Measurements from ENCODE around the gene CHPT1. TPM values are rescaled to one million over a fixed set of nuclear protein-coding genes. Genes with fewer than 3 reads are reported as not detected.
"Not testable (repeated sequence)": the region's sequence is repeated elsewhere in the genome, so short reads cannot be mapped to it uniquely, and the experiment has no call there.

CHPT1 gene
- total and polyA plus RNA-seq, 9 donors, result 22.4 to 28.8 (median 24.8) TPM

GRCh38 chr12:101663298-101663697, 34.1 kb upstream of the CHPT1 start:
- peaks cover 15% of the 10 kb centered on the region for H3K36me3 ChIP-seq (ENCODE audit: control insufficient read depth, insufficient read depth, low read length)
- no peak overlapping the region for H3K27ac ChIP-seq (ENCODE audit: low read length)
- no peaks in the 10 kb centered on the region for H3K9me3 ChIP-seq (replicated peaks; ENCODE audit: control insufficient read depth, low read depth, low read length)
- H3K4me3 ChIP-seq (ENCODE audit: low read length), result no peak overlapping the region
- no peaks in the 10 kb centered on the region for H3K27me3 ChIP-seq (ENCODE audit: control insufficient read depth, insufficient read depth, low read length)
- WGBS (ENCODE audit: insufficient coverage), result no CpG with 5 or more reads among the region's 6 CpGs
- DNase-seq, result no peak
- H3K4me1 ChIP-seq (ENCODE audit: control insufficient read depth, insufficient read depth, low read length), result no peaks in the 10 kb centered on the region

DNA sequence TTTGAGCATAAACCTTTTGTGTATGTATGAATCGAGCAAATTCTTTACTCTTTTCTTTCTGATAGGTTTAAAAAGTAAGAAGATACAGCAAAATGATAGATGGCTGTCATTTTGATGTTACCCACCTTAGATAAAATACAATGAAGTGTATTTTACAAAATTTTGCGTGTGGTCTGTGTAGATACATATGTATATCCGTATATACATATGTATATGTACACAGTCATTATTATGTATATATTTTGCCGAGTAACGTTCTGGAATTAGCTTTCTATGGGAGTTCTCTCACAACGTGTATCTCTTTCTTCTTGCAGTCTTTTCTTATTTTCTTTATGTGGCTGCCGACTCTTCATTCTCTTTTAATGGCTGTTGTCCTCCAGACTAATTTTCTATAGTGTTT, 32.4 kb upstream of the CHPT1 start:
- H3K4me3 ChIP-seq (ENCODE audit: low read length), result no peak overlapping the region
- H3K4me1 ChIP-seq (ENCODE audit: control insufficient read depth, insufficient read depth, low read length), result no peaks in the 10 kb centered on the region
- H3K27ac ChIP-seq (ENCODE audit: low read length), result no peak overlapping the region
- no peaks in the 10 kb centered on the region for H3K9me3 ChIP-seq (replicated peaks; ENCODE audit: control insufficient read depth, low read depth, low read length)
- peaks cover 12% of the 10 kb centered on the region for H3K36me3 ChIP-seq (ENCODE audit: control insufficient read depth, insufficient read depth, low read length)
- DNase-seq, result no peak
- no peaks in the 10 kb centered on the region for H3K27me3 ChIP-seq (ENCODE audit: control insufficient read depth, insufficient read depth, low read length)
- WGBS (ENCODE audit: insufficient coverage), result no CpG with 5 or more reads among the region's 7 CpGs

- Histone ChIP-seq H3K4me1 (ENCODE audit: control insufficient read depth, insufficient read depth, low read length) (no peaks in the 10 kb centered on the region), H3K9me3 (replicated peaks; ENCODE audit: control insufficient read depth, low read depth, low read length) (no peaks in the 10 kb centered on the region), H3K27ac (ENCODE audit: low read length) (no peak overlapping the region), H3K4me3 (ENCODE audit: low read length) (no peak overlapping the region), H3K27me3 (ENCODE audit: control insufficient read depth, insufficient read depth, low read length) (no peaks in the 10 kb centered on the region), H3K36me3 (ENCODE audit: control insufficient read depth, insufficient read depth, low read length) (peaks cover 13% of the 10 kb centered on the region)
- no peak for DNase-seq
- 75% methylated on average over 4 of the region's 7 CpGs for WGBS (ENCODE audit: insufficient coverage)
Observed at GRCh38 chr12:101666052-101666728, 31.2 kb upstream of the CHPT1 start.

DNA sequence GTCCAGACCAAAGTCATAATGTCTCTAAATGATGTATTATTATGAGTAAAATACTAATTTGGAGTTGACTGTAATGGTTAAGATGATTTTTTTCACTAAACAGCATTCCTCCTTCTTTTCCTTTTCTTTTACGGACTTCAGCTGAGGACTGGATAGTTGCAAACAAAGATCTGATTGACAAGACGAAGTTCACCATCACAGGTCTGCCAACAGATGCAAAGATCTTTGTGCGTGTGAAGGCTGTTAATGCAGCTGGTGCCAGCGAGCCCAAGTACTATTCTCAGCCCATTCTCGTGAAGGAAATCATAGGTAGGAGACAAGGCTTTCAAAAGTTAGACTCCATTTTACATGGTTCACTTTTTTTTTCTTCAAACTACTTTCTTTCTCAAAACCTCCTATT, 29.8 kb upstream of the CHPT1 start:
- DNase-seq, result no peak
- WGBS (ENCODE audit: insufficient coverage), result 90% methylated on average over 2 of the region's 5 CpGs
- H3K4me1 ChIP-seq (ENCODE audit: control insufficient read depth, insufficient read depth, low read length), result no peaks in the 10 kb centered on the region
- H3K36me3 ChIP-seq (ENCODE audit: control insufficient read depth, insufficient read depth, low read length), result peaks cover 14% of the 10 kb centered on the region
- no peaks in the 10 kb centered on the region for H3K27me3 ChIP-seq (ENCODE audit: control insufficient read depth, insufficient read depth, low read length)
- H3K27ac ChIP-seq (ENCODE audit: low read length), result no peak overlapping the region
- H3K4me3 ChIP-seq (ENCODE audit: low read length), result no peak overlapping the region
- no peaks in the 10 kb centered on the region for H3K9me3 ChIP-seq (replicated peaks; ENCODE audit: control insufficient read depth, low read depth, low read length)

- peak; percentile 30 for DNase-seq
- Histone ChIP-seq H3K4me3 (ENCODE audit: low read length) (no peak overlapping the region), H3K27ac (ENCODE audit: low read length) (no peak overlapping the region), H3K9me3 (replicated peaks; ENCODE audit: control insufficient read depth, low read depth, low read length) (no peaks in the 10 kb centered on the region), H3K27me3 (ENCODE audit: control insufficient read depth, insufficient read depth, low read length) (no peaks in the 10 kb centered on the region), H3K4me1 (ENCODE audit: control insufficient read depth, insufficient read depth, low read length) (no peaks in the 10 kb centered on the region), H3K36me3 (ENCODE audit: control insufficient read depth, insufficient read depth, low read length) (peaks cover 17% of the 10 kb centered on the region)
- WGBS (ENCODE audit: insufficient coverage), result 45% methylated on average over 3 of the region's 6 CpGs
Observed at GRCh38 chr12:101670007-101670671, 27.3 kb upstream of the CHPT1 start.

- peaks cover 21% of the 10 kb centered on the region for H3K36me3 ChIP-seq (ENCODE audit: control insufficient read depth, insufficient read depth, low read length)
- 80% methylated on average over 4 of the region's 6 CpGs for WGBS (ENCODE audit: insufficient coverage)
- H3K27ac ChIP-seq (ENCODE audit: low read length), result no peak overlapping the region
- H3K4me1 ChIP-seq (ENCODE audit: control insufficient read depth, insufficient read depth, low read length), result no peaks in the 10 kb centered on the region
- DNase-seq, result peak; percentile 35
- H3K9me3 ChIP-seq (replicated peaks; ENCODE audit: control insufficient read depth, low read depth, low read length), result no peaks in the 10 kb centered on the region
- no peaks in the 10 kb centered on the region for H3K27me3 ChIP-seq (ENCODE audit: control insufficient read depth, insufficient read depth, low read length)
- no peak overlapping the region for H3K4me3 ChIP-seq (ENCODE audit: low read length)
Observed at GRCh38 chr12:101671157-101671791, 26.2 kb upstream of the CHPT1 start.

DNA sequence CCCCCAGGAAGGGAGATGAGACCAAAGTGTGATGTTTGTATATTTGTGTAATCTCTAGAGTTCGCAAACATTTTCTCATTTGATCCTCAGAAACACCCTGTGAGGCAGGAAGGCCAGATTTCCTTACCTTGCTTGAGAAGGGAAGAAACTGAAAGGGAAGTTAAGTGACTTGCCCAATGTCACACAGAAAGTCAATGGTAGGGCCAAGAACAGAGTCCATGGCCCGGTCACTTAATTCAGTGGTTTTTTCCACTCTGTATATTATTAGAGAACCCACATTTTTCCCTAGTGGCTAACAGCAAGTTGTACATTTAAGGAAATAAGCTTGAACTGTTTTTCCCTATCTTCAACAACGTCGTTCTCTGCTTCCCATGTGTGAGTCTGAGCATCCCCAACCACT, 25.6 kb upstream of the CHPT1 start:
- peaks cover 21% of the 10 kb centered on the region for H3K36me3 ChIP-seq (ENCODE audit: control insufficient read depth, insufficient read depth, low read length)
- DNase-seq, result no peak
- 72% methylated on average over 2 of the region's 4 CpGs for WGBS (ENCODE audit: insufficient coverage)
- no peaks in the 10 kb centered on the region for H3K27me3 ChIP-seq (ENCODE audit: control insufficient read depth, insufficient read depth, low read length)
- no peak overlapping the region for H3K27ac ChIP-seq (ENCODE audit: low read length)
- no peak overlapping the region for H3K4me3 ChIP-seq (ENCODE audit: low read length)
- no peaks in the 10 kb centered on the region for H3K9me3 ChIP-seq (replicated peaks; ENCODE audit: control insufficient read depth, low read depth, low read length)
- no peaks in the 10 kb centered on the region for H3K4me1 ChIP-seq (ENCODE audit: control insufficient read depth, insufficient read depth, low read length)

GRCh38 chr12:101675555-101675954, 21.9 kb upstream of the CHPT1 start:
- no peaks in the 10 kb centered on the region for H3K4me1 ChIP-seq (ENCODE audit: control insufficient read depth, insufficient read depth, low read length)
- H3K27ac ChIP-seq (ENCODE audit: low read length), result no peak overlapping the region

DNA sequence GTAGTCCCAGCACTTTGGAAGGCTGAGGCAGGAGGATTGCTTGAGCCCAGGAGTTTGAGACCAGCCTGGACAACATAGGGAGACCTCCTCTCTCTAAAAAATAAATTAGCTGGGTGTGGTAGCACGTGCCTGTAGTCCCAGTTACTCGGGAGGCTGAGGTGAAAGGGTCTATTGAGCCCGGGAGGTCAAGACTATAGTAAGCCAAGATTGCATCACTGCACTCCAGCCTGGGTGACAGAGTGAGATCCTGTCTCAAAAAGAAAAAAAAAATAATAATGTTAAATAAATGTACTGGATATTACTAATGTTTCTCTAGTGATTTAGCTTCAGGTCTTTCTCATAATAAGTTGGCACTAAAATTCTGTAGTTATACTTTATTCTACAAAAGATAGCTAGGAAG, 20.9 kb upstream of the CHPT1 start:
- not testable (repeated sequence) for H3K4me1 ChIP-seq (ENCODE audit: control insufficient read depth, insufficient read depth, low read length); H3K9me3 ChIP-seq (replicated peaks; ENCODE audit: control insufficient read depth, low read depth, low read length); H3K27me3 ChIP-seq (ENCODE audit: control insufficient read depth, insufficient read depth, low read length); H3K27ac ChIP-seq (ENCODE audit: low read length); DNase-seq; H3K4me3 ChIP-seq (ENCODE audit: low read length)
- 39% methylated on average over 3 of the region's 3 CpGs for WGBS (ENCODE audit: insufficient coverage)
- H3K36me3 ChIP-seq (ENCODE audit: control insufficient read depth, insufficient read depth, low read length), result peaks cover 18% of the 10 kb centered on the region

More at GRCh38 chr12:101675555-101675954, 21.9 kb upstream of the CHPT1 start:
- H3K4me3 ChIP-seq (ENCODE audit: low read length), result no peak overlapping the region
- H3K36me3 ChIP-seq (ENCODE audit: control insufficient read depth, insufficient read depth, low read length), result peaks cover 23% of the 10 kb centered on the region
- H3K9me3 ChIP-seq (replicated peaks; ENCODE audit: control insufficient read depth, low read depth, low read length), result no peaks in the 10 kb centered on the region
- WGBS (ENCODE audit: insufficient coverage), result 100% methylated on average over 1 of the region's 2 CpGs
- no peak for DNase-seq
- no peaks in the 10 kb centered on the region for H3K27me3 ChIP-seq (ENCODE audit: control insufficient read depth, insufficient read depth, low read length)

GRCh38 chr12:101678081-101678480, 19.4 kb upstream of the CHPT1 start:
- peaks cover 12% of the 10 kb centered on the region for H3K36me3 ChIP-seq (ENCODE audit: control insufficient read depth, insufficient read depth, low read length)

More at GRCh38 chr12:101678081-101678480, 19.4 kb upstream of the CHPT1 start:
- no peaks in the 10 kb centered on the region for H3K27me3 ChIP-seq (ENCODE audit: control insufficient read depth, insufficient read depth, low read length)
- no peak overlapping the region for H3K27ac ChIP-seq (ENCODE audit: low read length)
- no peaks in the 10 kb centered on the region for H3K4me1 ChIP-seq (ENCODE audit: control insufficient read depth, insufficient read depth, low read length)
- no peak overlapping the region for H3K4me3 ChIP-seq (ENCODE audit: low read length)
- no peak for DNase-seq
- no peaks in the 10 kb centered on the region for H3K9me3 ChIP-seq (replicated peaks; ENCODE audit: control insufficient read depth, low read depth, low read length)
